ENCODE measurements around the gene MTX1. TPM values are rescaled to one million over a fixed set of nuclear protein-coding genes. Genes with fewer than 3 reads are reported as not detected.
"Not testable (repeated sequence)": the region's sequence is repeated elsewhere in the genome, so short reads cannot be mapped to it uniquely, and the experiment has no call there.

The MTX1 gene
- total and polyA plus RNA-seq, 2 experiments from 2014 or later = 77.7 to 106 TPM

GRCh38 chr1:155228096-155228427 lies 19.6 kb downstream of the MTX1 start:
- H3K4me1 ChIP-seq (ENCODE audit: insufficient read depth) = peaks cover 14% of the 10 kb centered on the region
- Mint-ChIP-seq H3K27ac (peak overlapping the region; percentile 98), H3K9me3 (no peaks in the 10 kb centered on the region), H3K36me3 (ENCODE audit: low read depth) (peaks cover 9% of the 10 kb centered on the region; the same call in 1 of the 3 replicates), H3K4me1 (peaks cover 28% of the 10 kb centered on the region), H3K27me3 (ENCODE audit: insufficient read depth, low read depth, poor library complexity) (peaks cover 29% of the 10 kb centered on the region), H3K4me3 (peak overlapping the region; percentile 83)
- peak overlapping the region; percentile 29 for H2AFZ ChIP-seq
- no peaks in the 10 kb centered on the region for H3K9me2 ChIP-seq (ENCODE audit: insufficient read depth)
- H3F3A ChIP-seq (replicated peaks; ENCODE audit: low read depth) = peaks cover 8% of the 10 kb centered on the region
- H3K27ac ChIP-seq (ENCODE audit: low read depth) = peak overlapping the region; percentile 87
- H3K36me3 ChIP-seq (ENCODE audit: insufficient read depth) = no peaks in the 10 kb centered on the region; the same call in 1 of the 2 replicates
- no peak for ATAC-seq
- H4K20me1 ChIP-seq (replicated peaks; ENCODE audit: insufficient read depth) = peaks cover 6% of the 10 kb centered on the region; the same call in 1 of the 2 replicates
- peak overlapping the region; percentile 88 for H3K4me2 ChIP-seq
- peaks cover 11% of the 10 kb centered on the region for H3K79me2 ChIP-seq (replicated peaks; ENCODE audit: insufficient read depth)
- peak overlapping the region; percentile 55 for H3K4me3 ChIP-seq
- no peaks in the 10 kb centered on the region; the same call in 1 of the 2 replicates for H3K27me3 ChIP-seq (ENCODE audit: insufficient read depth)
- no peak for DNase-seq (ENCODE audit: low spot score)
- TF ChIP-seq ZNF462 (CRISPR knock-in tag; IDR thresholded peaks at IDR 0.05) (no peak), EZH2 (IDR thresholded peaks at IDR 0.05; ENCODE audit: low read depth, unreplicated experiment) (no peak), NANOG (IDR thresholded peaks at IDR 0.05; ENCODE audit: borderline replicate concordance) (no peak), CTCF (conservative IDR thresholded peaks at IDR 0.05; ENCODE audit: low read depth in 2 of 2) (0 out of 4 replicates have a peak, but pooled peaks of 1 of the 2 experiments have one; percentile 20)

- not testable (repeated sequence) for H3K27ac ChIP-seq (ENCODE audit: low read depth)
- peaks cover 13% of the 10 kb centered on the region for H3K4me1 Mint-ChIP-seq
Measured at GRCh38 chr1:155231302-155231701, 22.8 kb downstream of the MTX1 start.

GRCh38 chr1:155232001-155232978 lies 23.8 kb downstream of the MTX1 start:
- H3K27ac Mint-ChIP-seq; H3K27ac ChIP-seq (ENCODE audit: low read depth); H3K4me2 ChIP-seq; H3K4me1 ChIP-seq (ENCODE audit: insufficient read depth); H4K20me1 ChIP-seq (replicated peaks; ENCODE audit: insufficient read depth); H3K9me3 Mint-ChIP-seq; H3K79me2 ChIP-seq (replicated peaks; ENCODE audit: insufficient read depth); H2AFZ ChIP-seq; H3K9me2 ChIP-seq (ENCODE audit: insufficient read depth); H3K4me3 Mint-ChIP-seq; DNase-seq (ENCODE audit: low spot score); ATAC-seq; H3K4me3 ChIP-seq; H3K27me3 ChIP-seq (ENCODE audit: insufficient read depth); H3K36me3 ChIP-seq (ENCODE audit: insufficient read depth); H3F3A ChIP-seq (replicated peaks; ENCODE audit: low read depth); H3K4me1 Mint-ChIP-seq: not testable (repeated sequence)
- H3K27me3 Mint-ChIP-seq (ENCODE audit: insufficient read depth, low read depth, poor library complexity) = peaks cover 20% of the 10 kb centered on the region
- peaks cover 11% of the 10 kb centered on the region; the same call in 2 of the 3 replicates for H3K36me3 Mint-ChIP-seq (ENCODE audit: low read depth)

More at GRCh38 chr1:155231302-155231701, 22.8 kb downstream of the MTX1 start:
- H3K27me3 Mint-ChIP-seq (ENCODE audit: insufficient read depth, low read depth, poor library complexity) = peaks cover 26% of the 10 kb centered on the region
- not testable (repeated sequence) for H3K9me3 Mint-ChIP-seq; DNase-seq (ENCODE audit: low spot score); H3K4me3 ChIP-seq; H3K27ac Mint-ChIP-seq; H2AFZ ChIP-seq; H3K79me2 ChIP-seq (replicated peaks; ENCODE audit: insufficient read depth); H3K27me3 ChIP-seq (ENCODE audit: insufficient read depth); H3K4me2 ChIP-seq; ATAC-seq; H3K36me3 ChIP-seq (ENCODE audit: insufficient read depth); H3K9me2 ChIP-seq (ENCODE audit: insufficient read depth); H3K4me3 Mint-ChIP-seq; H3F3A ChIP-seq (replicated peaks; ENCODE audit: low read depth); H4K20me1 ChIP-seq (replicated peaks; ENCODE audit: insufficient read depth); H3K36me3 Mint-ChIP-seq (ENCODE audit: low read depth); H3K4me1 ChIP-seq (ENCODE audit: insufficient read depth)
